Panc1 (cell line): Measurements from ENCODE around the gene CCDC70. TPM values are rescaled to one million over a fixed set of nuclear protein-coding genes. Genes with fewer than 3 reads are reported as not detected.

Source experiments
- ATAC-seq: fragments of 200-7000 bp; cut with Tn5 transposase; 2 replicates; pipeline ENCODE4 v1.9.1; 2020; ENCODE audit warnings: mild to moderate bottlenecking, moderate library complexity
- BruUV-seq: library from RNA; stranded (reverse); fragments of 400-500 nt; replicated peaks from 2 replicates; lab custom pipeline; 2021; lab: Mats Ljungman, UMichigan
- CTCF ChIA-PET: fragments of 300-600 bp; sonication (Branson Sonifier 250); formaldehyde crosslinking; loops from one replicate; lab custom pipeline; 2022; ENCODE audit warnings: antibody characterized with exemption; lab: Charles Lee
- POLR2A ChIA-PET: fragments of 300-600 bp; sonication (Branson Sonifier 250); formaldehyde crosslinking; loops from one replicate; lab custom pipeline; 2022; ENCODE audit warnings: antibody characterized with exemption; lab: Charles Lee
- DNase-seq: peaks from one replicate; pipeline ENCODE4 v3.0.0-alpha.2; 2010; ENCODE audit warnings: low read depth, low spot score
- H3K27ac ChIP-seq: 2 replicates; pipeline ENCODE4 v1.5.1; 2011; ENCODE audit warnings: mild to moderate bottlenecking, low read length, inconsistent platforms
- H3K27me3 ChIP-seq: fragments of 200-500 bp; sonication (Bioruptor generic); 2 replicates; pipeline ENCODE4 v1.6.0; 2014; ENCODE audit warnings: low read length, inconsistent platforms; ENCODE audit not compliant: control insufficient read depth, insufficient read depth
- H3K36me3 ChIP-seq: fragments of 200-500 bp; sonication (Bioruptor generic); 2 replicates; pipeline ENCODE4 v1.5.1; 2014; ENCODE audit warnings: inconsistent platforms, mild to moderate bottlenecking, low read length, moderate library complexity; ENCODE audit not compliant: control insufficient read depth, insufficient read depth
- H3K4me1 ChIP-seq: 2 replicates; pipeline ENCODE4 v1.5.1; 2011; ENCODE audit warnings: inconsistent platforms, mild to moderate bottlenecking, low read length, moderate library complexity; ENCODE audit not compliant: control insufficient read depth, insufficient read depth
- H3K4me3 ChIP-seq, 2 experiments: 2 replicates each; pipeline ENCODE4 v1.5.1; 2011 to 2012; ENCODE audit warnings: low read depth in 2 of 2, low read length in 2 of 2, mild to moderate bottlenecking in 2 of 2, inconsistent platforms in 1 of 2, moderate library complexity in 1 of 2
- H3K9me3 ChIP-seq: fragments of 200-500 bp; sonication (Bioruptor generic); 2 replicates; pipeline ENCODE4 v1.5.1; 2014; ENCODE audit warnings: low read depth, mild to moderate bottlenecking, inconsistent platforms, low read length, moderate library complexity; ENCODE audit not compliant: control insufficient read depth, insufficient read depth
- POLR2AphosphoS5 ChIP-seq: IDR thresholded peaks from 2 replicates; pipeline ENCODE4 v1.6.1; 2012; ENCODE audit warnings: mild to moderate bottlenecking, low read depth, low read length, moderate library complexity
- SIN3A ChIP-seq: IDR thresholded peaks from 2 replicates; pipeline ENCODE4 v1.6.1; 2012; ENCODE audit warnings: low read depth, mild to moderate bottlenecking, low read length, moderate library complexity, borderline replicate concordance; ENCODE audit not compliant: insufficient read depth
- TCF7L2 ChIP-seq: IDR thresholded peaks from 2 replicates; pipeline ENCODE4 v1.6.1; 2011; ENCODE audit warnings: mild to moderate bottlenecking, low read depth, low read length, inconsistent platforms
- in situ Hi-C: cut with HindIII; loops from 2 replicates; pipeline ENCODE4 v1.10.0; 2016; ENCODE audit warnings: low sequenced_read_pairs, low pct_unique_long_range_greater_than_20kb
- intact Hi-C: fragments of 100-400 bp; cut with micrococcal nuclease; formaldehyde crosslinking; loops from one replicate; pipeline ENCODE4 v1.10.0; 2022; ENCODE audit not compliant: unreplicated experiment
- total RNA-seq: library from RNA; stranded (reverse); gene quantifications from one replicate; pipeline ENCODE4 v1.2.1, GENCODE V29; 2021; ENCODE audit not compliant: unreplicated experiment
- TF ChIP-seq, protein P1 (sequence below), 2 experiments: IDR thresholded peaks; 2 replicates each; pipeline ENCODE4 v1.6.1; 2011 to 2012; ENCODE audit warnings: low read depth in 2 of 2, control low read depth in 1 of 2, low read length in 1 of 2, mild to moderate bottlenecking in 1 of 2, moderate library complexity in 1 of 2; ENCODE audit not compliant: insufficient read depth in 1 of 2
- TF ChIP-seq, protein P2 (sequence below): fragments of 450-650 bp; IDR thresholded peaks from 2 replicates; pipeline ENCODE4 v1.5.1; 2017; ENCODE audit warnings: mild to moderate bottlenecking

The CCDC70 gene
- total RNA-seq, 1 experiment from 2014 or later, result not detected

GRCh38 chr13:51870616-51871015, 8.8 kb downstream of the CCDC70 start:
- in situ Hi-C loops, result no loop called here
- no peaks in the 10 kb centered on the region for H3K4me1 ChIP-seq
- H3K9me3 ChIP-seq, result no peaks in the 10 kb centered on the region
- intact Hi-C loops, result no loop called here
- TF ChIP-seq TCF7L2 (no peak), POLR2AphosphoS5 (no peak)
- TF ChIP-seq, protein P1, sequence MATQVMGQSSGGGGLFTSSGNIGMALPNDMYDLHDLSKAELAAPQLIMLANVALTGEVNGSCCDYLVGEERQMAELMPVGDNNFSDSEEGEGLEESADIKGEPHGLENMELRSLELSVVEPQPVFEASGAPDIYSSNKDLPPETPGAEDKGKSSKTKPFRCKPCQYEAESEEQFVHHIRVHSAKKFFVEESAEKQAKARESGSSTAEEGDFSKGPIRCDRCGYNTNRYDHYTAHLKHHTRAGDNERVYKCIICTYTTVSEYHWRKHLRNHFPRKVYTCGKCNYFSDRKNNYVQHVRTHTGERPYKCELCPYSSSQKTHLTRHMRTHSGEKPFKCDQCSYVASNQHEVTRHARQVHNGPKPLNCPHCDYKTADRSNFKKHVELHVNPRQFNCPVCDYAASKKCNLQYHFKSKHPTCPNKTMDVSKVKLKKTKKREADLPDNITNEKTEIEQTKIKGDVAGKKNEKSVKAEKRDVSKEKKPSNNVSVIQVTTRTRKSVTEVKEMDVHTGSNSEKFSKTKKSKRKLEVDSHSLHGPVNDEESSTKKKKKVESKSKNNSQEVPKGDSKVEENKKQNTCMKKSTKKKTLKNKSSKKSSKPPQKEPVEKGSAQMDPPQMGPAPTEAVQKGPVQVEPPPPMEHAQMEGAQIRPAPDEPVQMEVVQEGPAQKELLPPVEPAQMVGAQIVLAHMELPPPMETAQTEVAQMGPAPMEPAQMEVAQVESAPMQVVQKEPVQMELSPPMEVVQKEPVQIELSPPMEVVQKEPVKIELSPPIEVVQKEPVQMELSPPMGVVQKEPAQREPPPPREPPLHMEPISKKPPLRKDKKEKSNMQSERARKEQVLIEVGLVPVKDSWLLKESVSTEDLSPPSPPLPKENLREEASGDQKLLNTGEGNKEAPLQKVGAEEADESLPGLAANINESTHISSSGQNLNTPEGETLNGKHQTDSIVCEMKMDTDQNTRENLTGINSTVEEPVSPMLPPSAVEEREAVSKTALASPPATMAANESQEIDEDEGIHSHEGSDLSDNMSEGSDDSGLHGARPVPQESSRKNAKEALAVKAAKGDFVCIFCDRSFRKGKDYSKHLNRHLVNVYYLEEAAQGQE (IDR thresholded peaks at IDR 0.05; ENCODE audit: insufficient read depth in 1 of 2, low read depth in 2 of 2, low read length in 1 of 2), result no peak
- TF ChIP-seq, protein P2, sequence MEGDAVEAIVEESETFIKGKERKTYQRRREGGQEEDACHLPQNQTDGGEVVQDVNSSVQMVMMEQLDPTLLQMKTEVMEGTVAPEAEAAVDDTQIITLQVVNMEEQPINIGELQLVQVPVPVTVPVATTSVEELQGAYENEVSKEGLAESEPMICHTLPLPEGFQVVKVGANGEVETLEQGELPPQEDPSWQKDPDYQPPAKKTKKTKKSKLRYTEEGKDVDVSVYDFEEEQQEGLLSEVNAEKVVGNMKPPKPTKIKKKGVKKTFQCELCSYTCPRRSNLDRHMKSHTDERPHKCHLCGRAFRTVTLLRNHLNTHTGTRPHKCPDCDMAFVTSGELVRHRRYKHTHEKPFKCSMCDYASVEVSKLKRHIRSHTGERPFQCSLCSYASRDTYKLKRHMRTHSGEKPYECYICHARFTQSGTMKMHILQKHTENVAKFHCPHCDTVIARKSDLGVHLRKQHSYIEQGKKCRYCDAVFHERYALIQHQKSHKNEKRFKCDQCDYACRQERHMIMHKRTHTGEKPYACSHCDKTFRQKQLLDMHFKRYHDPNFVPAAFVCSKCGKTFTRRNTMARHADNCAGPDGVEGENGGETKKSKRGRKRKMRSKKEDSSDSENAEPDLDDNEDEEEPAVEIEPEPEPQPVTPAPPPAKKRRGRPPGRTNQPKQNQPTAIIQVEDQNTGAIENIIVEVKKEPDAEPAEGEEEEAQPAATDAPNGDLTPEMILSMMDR, result no peak
- ATAC-seq (no peak), DNase-seq (no peak)
- ChIA-PET POLR2A (no interaction called here), CTCF (no interaction called here)
- BruUV-seq, result no TSS peak
- no peaks in the 10 kb centered on the region for H3K36me3 ChIP-seq
- H3K27ac ChIP-seq, result no peak overlapping the region
- H3K27me3 ChIP-seq, result no peaks in the 10 kb centered on the region
- no peak overlapping the region for H3K4me3 ChIP-seq

DNA sequence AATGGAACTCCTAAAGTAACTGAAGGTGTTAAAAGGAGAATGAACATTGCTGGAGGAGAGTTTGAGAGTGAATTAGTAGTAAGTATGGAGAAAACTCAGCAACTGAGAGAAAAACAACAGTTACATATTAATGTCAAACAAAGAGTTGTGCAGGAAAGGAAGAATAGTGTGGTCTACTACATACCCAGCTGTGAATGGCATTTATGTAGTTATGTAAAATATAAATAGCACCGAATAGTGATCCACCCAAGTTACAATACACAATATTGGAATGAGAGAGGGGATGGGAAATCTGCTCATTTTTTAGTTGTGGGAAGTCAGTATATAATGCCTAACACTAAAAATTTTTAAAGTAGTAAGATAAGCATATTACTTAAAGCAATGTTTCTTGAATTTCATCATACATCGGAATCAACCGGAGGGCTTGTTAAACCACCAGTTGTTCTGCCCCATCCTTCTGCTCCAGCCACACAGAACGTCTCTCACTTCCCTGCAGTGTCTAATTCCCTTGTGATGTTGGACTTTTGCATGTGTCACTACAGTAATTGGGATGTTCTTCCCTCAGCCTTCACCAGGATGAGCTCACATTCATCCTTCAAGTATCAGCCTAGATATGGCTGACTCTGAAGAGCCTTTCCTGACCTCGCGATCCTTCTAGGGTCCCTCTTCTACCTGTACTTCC, 11.5 kb downstream of the CCDC70 start:
- ChIA-PET CTCF (no interaction called here), POLR2A (no interaction called here)
- no peaks in the 10 kb centered on the region for H3K9me3 ChIP-seq
- TF ChIP-seq SIN3A, result no peak
- TF ChIP-seq, protein P2, result no peak
- TF ChIP-seq, protein P1 (IDR thresholded peaks at IDR 0.05; ENCODE audit: insufficient read depth in 1 of 2, low read depth in 2 of 2, low read length in 1 of 2), result no peak
- no peak for TF ChIP-seq TCF7L2
- TF ChIP-seq POLR2AphosphoS5, result no peak
- BruUV-seq, result no TSS peak
- in situ Hi-C loops, result no loop called here
- DNase-seq, result no peak
- H3K4me1 ChIP-seq, result no peaks in the 10 kb centered on the region
- H3K27ac ChIP-seq, result no peak overlapping the region
- H3K27me3 ChIP-seq, result no peaks in the 10 kb centered on the region
- no peak for ATAC-seq
- H3K36me3 ChIP-seq, result no peaks in the 10 kb centered on the region
- H3K4me3 ChIP-seq, result no peak overlapping the region
- intact Hi-C loops, result no loop called here
